Endothelial cell (in vitro differentiated cells): ENCODE measurements around the gene NOSIP. TPM values are rescaled to one million over a fixed set of nuclear protein-coding genes. Genes with fewer than 3 reads are reported as not detected.

Experiments
- DNase-seq: peaks from one replicate; pipeline ENCODE4 v3.0.0; 2021; ENCODE audit warnings: low spot score
- H3K27ac Mint-ChIP-seq: one replicate; pipeline ENCODE4 v1.8.0; 2021; ENCODE audit warnings: mixed read lengths, inconsistent platforms; ENCODE audit not compliant: unreplicated experiment
- H3K27me3 Mint-ChIP-seq: one replicate; pipeline ENCODE4 v1.8.0; 2021; ENCODE audit warnings: mild to moderate bottlenecking, moderate library complexity, mixed read lengths, inconsistent platforms; ENCODE audit not compliant: unreplicated experiment
- H3K36me3 Mint-ChIP-seq: one replicate; pipeline ENCODE4 v1.8.0; 2021; ENCODE audit warnings: mild to moderate bottlenecking, low read depth, mixed read lengths, inconsistent platforms; ENCODE audit not compliant: unreplicated experiment
- H3K4me1 Mint-ChIP-seq: one replicate; pipeline ENCODE4 v1.8.0; 2021; ENCODE audit warnings: mild to moderate bottlenecking, mixed read lengths, inconsistent platforms; ENCODE audit not compliant: unreplicated experiment
- H3K4me3 Mint-ChIP-seq: one replicate; pipeline ENCODE4 v1.8.0; 2021; ENCODE audit warnings: mild to moderate bottlenecking, mixed read lengths, inconsistent platforms; ENCODE audit not compliant: unreplicated experiment
- H3K9me3 Mint-ChIP-seq: one replicate; pipeline ENCODE4 v1.8.0; 2021; ENCODE audit warnings: mixed read lengths, inconsistent platforms; ENCODE audit not compliant: unreplicated experiment
- CTCF ChIP-seq: fragments of 200-600 bp; sonication (generic); IDR thresholded peaks from one replicate; pipeline ENCODE4 v1.5.0; 2021; ENCODE audit warnings: antibody characterized with exemption; ENCODE audit not compliant: unreplicated experiment
- total RNA-seq: library from RNA; stranded (reverse); fragmentation: NEBNext Ultra II Directional; extraction: Animal tissue kit (Norgen Biotek cat#: 25700); gene quantifications from one replicate; pipeline ENCODE4 v1.2.1, GENCODE V29; 2021; ENCODE audit not compliant: unreplicated experiment

The NOSIP gene
- total RNA-seq, 1 donor from 2014 or later, result 76.3 TPM

- peak; percentile 50 for TF ChIP-seq CTCF
- DNase-seq, result peak; percentile 80
- Mint-ChIP-seq H3K27me3 (peaks cover 16% of the 10 kb centered on the region), H3K36me3 (peaks cover 22% of the 10 kb centered on the region), H3K9me3 (no peaks in the 10 kb centered on the region), H3K27ac (peak overlapping the region; percentile 57), H3K4me1 (peaks cover 15% of the 10 kb centered on the region), H3K4me3 (peak overlapping the region; percentile 88)
Measured at GRCh38 chr19:49533551-49534488, 46.5 kb downstream of the NOSIP start.

GRCh38 chr19:49530708-49531107, 49.6 kb downstream of the NOSIP start:
- no peak for DNase-seq
- Mint-ChIP-seq H3K27ac (no peak overlapping the region), H3K4me1 (peaks cover 22% of the 10 kb centered on the region), H3K9me3 (no peaks in the 10 kb centered on the region), H3K27me3 (peaks cover 20% of the 10 kb centered on the region), H3K4me3 (peak overlapping the region; percentile 75), H3K36me3 (peaks cover 28% of the 10 kb centered on the region)
- no peak for TF ChIP-seq CTCF

- H3K36me3 Mint-ChIP-seq, result peaks cover 36% of the 10 kb centered on the region
- no peak overlapping the region for H3K27ac Mint-ChIP-seq
- no peak for DNase-seq
- H3K4me3 Mint-ChIP-seq, result peak overlapping the region; percentile 23
- H3K9me3 Mint-ChIP-seq, result no peaks in the 10 kb centered on the region
- peaks cover 13% of the 10 kb centered on the region for H3K4me1 Mint-ChIP-seq
- no peak for TF ChIP-seq CTCF
- peaks cover 14% of the 10 kb centered on the region for H3K27me3 Mint-ChIP-seq
Measured at GRCh38 chr19:49528211-49528771, 52.1 kb downstream of the NOSIP start.

GRCh38 chr19:49524812-49525455, 55.4 kb downstream of the NOSIP start:
- H3K4me1 Mint-ChIP-seq, result peaks cover 7% of the 10 kb centered on the region
- TF ChIP-seq CTCF, result no peak
- no peak for DNase-seq
- H3K36me3 Mint-ChIP-seq, result peaks cover 31% of the 10 kb centered on the region
- H3K4me3 Mint-ChIP-seq, result peak overlapping the region; percentile 81
- peaks cover 8% of the 10 kb centered on the region for H3K27me3 Mint-ChIP-seq
- H3K27ac Mint-ChIP-seq, result peak overlapping the region; percentile 31
- H3K9me3 Mint-ChIP-seq, result no peaks in the 10 kb centered on the region
